Stimulated activated CD4-positive, alpha-beta T cell treated with anti-CD3 and anti-CD28 coated beads, TNF-alpha, amount 100 ng/mL, for 1 hour (primary cell): ENCODE results near the gene SEMA4C.
"Not testable (repeated sequence)": the region's sequence is repeated elsewhere in the genome, so short reads cannot be mapped to it uniquely, and the experiment has no call there.

Experiments used
- DNase-seq, 3 donors: peaks; one replicate each; pipeline ENCODE4 v3.0.0-alpha.2; 2020; ENCODE audit warnings: low read depth in 3 of 3, low spot score in 1 of 3

Gene SEMA4C

DNA sequence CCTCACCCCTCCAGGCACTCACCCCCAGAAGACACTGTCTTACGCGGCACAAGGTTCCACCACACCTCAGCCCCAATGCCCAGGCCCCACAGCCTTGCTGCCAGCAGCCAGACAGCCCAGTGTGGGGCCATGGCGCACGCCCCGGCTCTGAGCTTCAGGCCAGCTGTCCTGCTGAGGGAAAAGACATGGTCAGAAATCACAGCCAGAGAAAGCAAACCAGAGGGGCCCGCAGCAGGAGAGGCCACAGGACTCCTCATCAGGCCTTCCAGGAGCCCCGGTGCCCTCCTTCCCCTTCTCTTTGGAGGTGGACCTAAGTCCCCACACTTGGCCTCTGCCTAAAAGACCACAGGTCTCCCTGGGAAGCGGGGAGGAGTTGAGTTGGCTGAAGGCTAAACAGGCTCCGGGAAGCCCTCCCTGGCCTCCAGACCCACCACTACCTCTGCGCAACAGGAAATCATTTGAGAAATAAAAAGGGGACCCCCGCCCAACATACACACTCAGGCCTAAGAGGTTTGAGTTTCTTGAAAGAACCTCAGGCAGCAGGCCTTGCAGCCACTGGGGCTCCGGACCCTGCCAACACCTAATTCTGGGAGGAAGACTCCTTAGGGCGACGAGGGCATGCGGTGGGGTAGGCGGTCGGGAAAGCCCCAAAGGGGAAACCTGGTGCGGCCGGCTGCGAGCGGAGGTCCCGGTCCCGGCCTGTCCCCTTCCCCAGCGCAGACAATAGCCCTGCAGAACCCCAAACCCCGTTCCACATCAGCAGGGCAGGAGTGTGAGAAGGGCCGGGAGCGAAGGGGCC lies 1.9 kb downstream of the SEMA4C start:
- peak in 1 of 3 donors; percentile 21 for DNase-seq

DNA sequence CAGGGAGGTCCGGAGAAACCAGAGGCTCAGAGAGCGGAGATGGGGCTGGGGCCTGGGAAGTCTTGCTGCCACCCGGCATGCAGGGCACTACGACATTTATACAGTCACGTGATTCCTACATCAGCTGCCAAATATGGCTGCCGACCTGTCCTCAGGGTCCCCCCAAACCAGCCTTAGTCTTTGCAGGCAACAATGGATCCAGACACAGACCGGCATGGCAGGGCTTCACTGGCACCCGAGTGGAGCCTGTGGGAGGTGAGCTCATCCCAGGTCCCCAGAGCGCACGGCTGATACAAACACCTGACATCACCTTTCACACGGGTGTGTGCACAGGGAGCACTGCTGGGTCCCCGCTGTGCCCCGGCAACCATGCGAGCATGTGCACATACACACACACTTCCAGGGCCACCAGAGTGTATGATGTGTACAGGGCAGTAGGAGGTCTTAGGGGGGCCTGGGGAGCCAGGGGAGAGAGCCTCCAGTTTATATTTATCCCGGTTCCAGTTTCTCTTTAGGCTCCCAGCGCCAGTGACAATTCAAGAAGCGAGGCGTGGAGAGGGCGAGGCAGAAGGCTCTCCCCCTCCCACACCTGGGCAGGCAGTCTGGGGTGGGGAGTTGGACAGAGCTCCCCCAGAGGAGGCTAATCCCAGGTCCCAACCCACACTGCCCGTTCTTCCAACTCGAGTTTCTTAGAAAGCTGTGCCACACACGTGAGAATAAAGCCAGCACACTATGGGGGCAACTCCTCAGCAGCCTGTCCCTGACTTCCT lies 2.7 kb downstream of the SEMA4C start:
- DNase-seq = no peak

DNA sequence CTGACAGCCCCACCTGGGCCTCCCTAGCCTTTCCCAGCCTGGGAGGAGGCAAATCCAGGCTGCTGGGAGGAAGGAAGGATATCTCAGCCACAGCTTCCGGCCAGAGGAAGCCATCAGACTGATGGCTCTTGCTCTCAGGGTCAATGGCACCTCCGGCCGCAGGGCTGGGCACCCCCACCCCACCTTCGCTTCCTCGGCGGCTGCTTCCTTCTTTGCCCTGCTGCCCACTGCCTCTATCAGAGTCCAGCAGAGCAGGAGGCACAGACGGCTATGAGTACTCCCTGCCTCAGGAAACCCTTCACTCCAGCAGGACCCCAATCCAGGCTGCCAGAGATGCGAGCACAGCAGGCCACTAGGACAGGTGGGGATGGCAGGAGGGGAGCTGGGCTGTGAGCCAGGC lies 3.3 kb downstream of the SEMA4C start:
- DNase-seq = no peak

DNA sequence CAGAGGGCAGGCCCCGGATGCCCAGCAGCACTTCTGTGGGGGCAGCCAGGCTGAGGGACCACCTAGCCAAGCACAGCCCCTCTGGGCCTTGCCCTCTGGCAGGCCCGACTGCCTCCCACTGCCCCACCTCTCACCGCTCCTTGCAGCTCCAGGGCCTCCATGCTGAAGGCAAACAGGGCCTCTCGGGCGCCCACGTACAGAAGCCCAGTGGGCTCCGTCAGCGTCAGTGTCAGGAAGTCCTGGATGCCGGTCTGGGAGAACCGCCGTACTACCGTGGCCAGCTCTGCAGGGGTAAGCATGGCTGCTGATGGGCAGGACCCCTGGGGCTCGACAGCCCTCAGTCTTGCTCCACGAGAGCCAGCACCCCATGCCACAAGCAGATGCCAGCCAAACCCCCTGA lies 3.7 kb downstream of the SEMA4C start:
- DNase-seq = no peak

DNA sequence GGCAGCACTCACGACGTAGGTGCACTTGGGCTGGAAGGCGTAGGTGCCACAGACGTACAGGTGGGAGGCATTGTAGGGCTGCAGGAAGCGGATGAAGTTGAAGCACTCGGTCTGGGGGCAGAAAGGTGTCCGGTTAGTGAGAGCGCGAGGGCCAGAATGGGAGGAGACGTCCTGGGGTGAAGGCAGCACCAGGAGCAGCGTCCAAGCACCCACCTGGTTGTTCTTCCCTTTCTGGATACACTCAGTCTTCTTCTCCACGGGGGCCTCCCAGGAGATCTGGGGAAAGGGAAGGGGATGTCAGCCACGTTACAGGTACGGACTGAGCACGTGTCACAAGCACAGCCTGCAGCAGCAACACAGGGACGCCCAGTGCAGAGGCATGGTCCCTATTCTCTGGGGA lies 4.2 kb downstream of the SEMA4C start:
- no peak for DNase-seq

DNA sequence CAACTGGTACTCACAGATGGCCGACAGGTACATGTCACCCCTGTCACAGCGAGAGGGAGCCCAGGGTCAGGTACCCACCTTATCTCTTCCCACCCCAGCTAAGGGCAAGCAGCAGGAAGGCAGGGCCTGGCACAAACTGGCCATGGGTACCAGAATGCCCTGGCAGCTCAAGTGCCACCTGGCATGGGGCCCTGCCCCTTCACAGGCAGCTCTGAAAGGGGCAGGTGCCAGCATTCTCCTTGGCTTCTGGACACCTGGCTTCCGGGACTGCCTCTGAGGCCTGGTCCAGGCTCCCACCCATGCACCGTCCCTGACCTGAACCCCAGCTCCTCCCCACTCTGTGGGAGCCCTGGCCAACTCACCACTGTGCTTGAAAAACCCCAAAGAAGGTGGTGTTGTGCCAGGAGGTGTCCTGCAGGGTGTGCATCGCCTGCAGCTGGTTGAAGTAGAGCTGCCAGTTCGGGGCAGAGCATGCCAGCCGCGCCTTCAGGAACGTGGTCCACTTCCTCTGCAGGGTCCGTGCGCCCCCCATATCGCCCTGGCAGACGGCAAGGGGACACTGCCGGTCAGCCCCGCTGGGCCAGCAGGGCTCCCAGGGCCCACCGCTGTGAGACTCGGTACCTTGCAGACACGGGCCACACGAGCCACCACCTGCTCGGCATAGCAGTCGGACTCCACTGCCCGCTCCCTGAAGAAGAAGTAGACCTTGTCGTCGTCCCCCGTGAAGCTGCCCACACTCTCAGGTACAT lies 5.4 kb downstream of the SEMA4C start:
- no peak for DNase-seq

DNA sequence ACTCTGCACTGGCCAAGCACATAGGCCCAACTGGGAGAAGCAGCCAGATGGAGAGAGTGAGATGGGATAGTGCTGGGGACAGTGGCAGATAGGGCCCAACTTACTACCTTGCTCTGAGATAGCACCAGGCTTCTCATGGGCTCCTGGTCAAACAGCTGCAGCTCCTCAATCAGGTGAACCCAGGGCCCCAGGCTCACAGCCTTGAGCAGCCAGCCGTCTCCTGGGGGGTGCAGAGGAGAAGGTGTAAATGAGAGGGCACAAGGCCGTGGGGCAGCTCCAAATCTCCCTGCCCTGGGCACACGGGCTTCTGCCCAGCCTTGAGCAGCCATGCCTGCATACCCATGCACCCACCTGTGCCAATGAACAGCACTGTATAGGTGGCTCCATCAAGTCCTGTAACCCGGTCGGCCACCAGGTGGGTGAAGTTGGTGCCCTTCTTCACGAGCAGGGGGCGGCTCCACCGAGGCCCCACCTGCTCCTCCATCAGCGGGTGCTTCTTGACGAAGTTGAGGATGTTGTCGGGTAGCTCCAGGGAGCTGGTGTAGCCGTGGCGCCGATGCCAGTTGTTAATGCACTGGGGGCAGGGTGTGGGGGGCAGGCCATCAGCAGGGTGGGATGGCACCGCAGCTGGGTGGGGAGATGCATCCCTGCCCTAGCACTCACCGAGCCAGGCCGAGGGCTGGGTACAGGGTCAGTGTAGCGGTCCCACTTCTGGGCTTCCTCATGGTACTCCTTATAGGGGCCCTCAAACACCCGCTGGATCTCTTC lies 6.1 kb downstream of the SEMA4C start:
- DNase-seq = no peak

DNA sequence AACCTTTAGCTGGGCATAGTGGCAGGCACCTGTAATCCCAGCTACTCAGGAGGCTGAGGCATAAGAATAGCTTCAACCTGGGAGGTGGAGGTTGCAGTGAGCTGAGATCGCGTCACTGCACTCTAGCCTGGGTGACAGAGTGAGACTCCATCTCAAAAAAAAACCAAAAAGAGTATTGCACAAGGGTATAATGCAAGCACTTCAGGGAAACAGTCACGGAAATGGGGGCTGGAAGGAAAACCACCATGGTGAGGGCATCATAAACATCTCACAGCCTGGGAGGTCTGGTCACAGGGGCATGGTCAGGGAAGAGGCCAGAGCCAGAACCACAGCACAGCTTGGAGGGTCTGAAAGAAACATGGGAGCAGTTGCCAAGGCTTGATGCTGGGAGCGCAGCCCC lies 6.8 kb downstream of the SEMA4C start:
- not testable (repeated sequence) for DNase-seq

DNA sequence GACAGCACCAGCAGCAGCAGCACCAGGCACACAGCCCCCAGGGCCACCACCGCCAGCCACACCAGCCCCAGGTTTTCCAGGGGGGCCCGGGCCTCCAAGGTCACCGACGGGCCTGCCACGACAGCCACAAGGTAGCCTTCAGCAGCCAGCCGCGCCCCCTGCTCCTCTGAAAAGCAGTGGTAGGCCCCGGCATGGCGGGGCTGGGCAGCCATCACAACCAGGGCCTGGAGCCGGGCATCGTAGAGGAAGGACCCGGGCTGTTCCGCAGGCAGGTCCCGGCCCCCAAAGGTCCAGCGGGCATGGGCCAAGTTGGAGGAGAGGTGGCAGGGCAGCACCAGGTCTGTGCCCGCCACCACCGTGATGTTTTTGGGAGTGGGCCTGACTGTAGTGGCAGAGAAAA lies 8.8 kb downstream of the SEMA4C start:
- no peak for DNase-seq

DNA sequence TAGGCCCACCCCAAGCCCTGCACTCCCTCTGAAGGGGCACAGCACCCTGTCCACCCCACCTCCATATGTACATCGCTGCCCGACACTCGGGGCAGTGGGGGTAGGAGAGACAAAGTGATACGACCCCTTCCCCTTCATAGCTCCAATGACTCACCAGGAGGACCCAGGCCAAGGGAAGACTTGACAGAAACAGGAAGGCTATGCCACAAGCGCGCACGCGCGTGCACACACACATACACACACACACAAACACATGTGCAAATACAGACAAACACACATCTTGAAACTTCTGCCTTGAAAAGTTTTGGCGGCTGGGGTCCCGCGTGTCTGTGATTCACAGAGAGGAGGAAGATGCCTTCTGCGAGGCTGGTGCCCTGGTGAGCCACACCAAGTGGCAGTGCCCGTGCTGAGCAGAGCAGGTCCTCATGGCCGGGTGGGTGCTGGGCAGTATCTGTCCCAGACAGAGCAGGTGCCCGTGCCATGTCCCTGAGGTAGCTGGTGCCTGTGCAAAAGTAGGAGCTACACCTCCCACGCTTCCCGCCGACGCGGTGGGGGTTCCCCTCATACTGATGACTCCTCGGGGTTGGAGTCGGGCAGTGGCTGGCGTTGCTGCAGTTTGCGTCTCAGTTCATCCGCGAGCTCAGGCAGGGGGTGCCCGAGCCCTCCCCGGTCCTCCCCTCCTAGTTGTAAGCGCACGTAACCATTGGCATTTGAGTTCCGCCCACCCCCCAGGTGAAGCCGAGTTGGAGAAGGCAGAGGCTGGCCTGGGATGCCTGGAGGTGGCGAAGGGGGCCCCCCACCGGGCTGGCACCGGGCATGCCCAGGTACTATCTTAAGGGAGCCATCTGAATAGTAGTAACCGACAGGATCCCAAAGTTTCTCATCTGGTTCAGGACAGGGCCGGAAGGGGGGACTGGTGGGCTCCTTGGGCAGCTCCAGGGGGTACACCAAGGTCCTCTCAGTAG lies 9.5 kb downstream of the SEMA4C start:
- DNase-seq = peak in 1 of 3 donors; percentile 35

DNA sequence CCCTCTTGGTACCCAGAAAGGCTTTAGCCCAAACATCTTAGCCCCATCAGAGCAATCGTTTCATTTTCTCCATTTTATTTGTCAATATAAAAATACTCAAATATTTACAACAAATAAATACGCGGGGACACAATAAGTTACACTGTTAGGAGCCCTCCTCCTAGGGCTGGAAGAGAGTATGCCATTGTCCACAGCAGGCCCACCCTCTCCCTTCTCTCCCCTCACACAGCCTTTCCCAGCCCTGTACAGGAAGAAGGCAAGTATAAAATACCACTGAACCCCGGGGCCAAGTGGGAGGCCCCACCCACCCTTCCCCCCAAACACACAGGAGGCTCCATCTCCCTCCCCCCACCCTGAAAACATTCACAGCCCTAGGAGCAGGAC lies 10.2 kb downstream of the SEMA4C start:
- no peak for DNase-seq

DNA sequence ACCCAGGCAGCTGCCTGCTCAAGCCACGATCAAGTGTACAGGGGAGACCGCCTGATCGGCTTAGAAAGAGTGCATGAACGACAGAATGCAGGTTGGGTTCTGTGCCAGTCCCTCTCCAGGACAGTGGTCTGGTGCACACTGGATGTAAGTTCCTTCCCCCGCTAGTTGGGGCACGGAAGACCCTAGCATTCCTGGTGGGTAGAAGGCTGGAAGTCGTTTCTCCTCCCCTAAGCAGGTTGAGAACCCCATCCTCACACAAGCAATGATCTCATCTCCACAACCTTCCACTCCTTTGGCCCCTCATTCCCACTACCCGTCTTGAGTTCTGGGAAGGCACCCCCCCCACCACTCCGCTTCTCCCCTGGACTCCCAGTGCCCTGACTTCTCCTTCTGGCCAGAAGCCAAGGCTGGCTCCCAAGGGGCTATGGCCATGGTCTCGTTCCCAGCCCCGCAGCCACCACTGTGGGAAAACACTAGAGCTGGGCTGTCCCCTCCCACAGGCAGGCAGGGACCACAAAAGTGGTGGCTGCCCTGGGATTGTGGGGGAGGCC lies 10.7 kb downstream of the SEMA4C start:
- DNase-seq = no peak

DNA sequence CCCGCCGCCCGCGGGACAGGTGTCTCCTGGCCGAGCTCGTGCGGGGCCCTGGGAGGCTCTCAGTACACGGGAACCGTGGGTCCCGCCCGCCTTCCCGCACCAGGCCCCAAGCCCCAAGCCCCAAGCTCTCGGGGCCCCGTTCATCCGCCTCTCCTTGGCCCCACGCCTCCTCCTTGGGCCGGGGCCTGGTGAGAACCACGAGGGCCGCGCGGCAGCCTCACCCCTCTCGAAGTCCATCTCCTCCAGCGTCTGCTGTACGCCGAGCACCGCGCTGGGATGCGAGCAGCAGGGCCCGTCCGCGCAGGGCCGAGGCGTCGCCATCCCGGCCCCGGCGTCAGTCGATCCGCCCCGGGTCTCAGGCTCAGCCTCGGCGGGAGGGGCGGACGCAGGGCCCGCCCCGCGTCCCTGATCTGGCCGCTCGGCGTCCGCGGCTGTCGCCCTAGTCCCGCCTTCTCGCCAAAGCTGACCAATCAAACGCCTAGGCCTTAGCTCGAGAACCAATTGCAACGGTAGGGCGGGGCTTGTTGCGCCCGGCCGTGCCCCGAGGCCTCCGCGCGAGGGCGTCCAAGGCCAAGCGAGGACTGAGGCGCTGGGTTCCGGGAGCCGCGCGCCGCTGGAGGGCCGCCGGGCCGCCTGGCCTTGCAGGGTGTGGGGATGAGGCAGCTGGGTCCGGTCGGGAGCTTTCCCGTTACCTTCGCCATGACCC lies 12.1 kb downstream of the SEMA4C start, which contains the start of gene ANKRD39:
Gene ANKRD39, minus strand, starts transcription at position 350 of the 706 bp plus-strand sequence. Its CDS starts 29 bp downstream, at position 321.
- peak; percentile 95 for DNase-seq

DNA sequence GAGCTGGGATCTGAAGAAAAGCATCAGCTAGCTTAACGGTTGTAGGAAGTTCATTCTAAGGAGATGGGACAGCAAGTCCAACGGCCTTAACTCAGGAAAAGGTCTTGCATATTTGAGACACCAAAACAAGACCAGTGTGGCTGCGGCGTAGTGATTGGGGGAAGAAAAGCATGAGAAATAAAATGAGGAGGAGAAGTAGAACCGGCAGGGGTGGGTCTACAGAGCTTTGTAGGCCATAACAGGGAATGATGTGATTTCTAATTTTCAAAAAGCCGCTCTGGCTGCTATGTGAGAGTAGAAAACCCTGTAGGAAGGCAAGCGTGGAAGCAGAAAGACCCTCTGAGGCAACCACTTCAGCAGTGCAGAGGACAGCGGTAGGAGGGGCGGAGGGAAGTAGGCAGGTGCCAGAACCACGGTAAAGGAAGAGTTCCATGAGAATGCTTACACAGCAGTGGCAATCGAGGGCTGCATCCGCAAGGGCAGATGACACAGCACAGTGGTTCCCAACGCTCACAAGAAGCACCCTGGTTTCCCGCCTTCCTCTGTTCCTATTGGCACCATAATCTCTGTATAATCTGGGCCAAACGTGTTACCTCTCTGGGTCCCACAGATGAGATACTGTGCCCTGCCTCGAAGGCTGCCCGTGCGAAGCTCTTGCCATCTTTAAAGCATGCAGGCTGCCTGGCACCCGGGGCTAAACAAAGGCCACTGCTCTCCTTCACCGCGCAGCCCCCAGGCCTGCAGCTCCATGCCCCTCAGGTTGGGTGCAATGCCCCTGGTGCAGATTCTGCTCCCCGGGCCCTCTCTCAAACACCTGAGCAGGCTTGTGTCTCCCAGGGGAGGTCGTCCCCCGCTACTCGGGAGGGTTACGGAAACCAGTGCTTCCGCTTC lies 12.9 kb downstream of the SEMA4C start:
- no peak for DNase-seq

DNA sequence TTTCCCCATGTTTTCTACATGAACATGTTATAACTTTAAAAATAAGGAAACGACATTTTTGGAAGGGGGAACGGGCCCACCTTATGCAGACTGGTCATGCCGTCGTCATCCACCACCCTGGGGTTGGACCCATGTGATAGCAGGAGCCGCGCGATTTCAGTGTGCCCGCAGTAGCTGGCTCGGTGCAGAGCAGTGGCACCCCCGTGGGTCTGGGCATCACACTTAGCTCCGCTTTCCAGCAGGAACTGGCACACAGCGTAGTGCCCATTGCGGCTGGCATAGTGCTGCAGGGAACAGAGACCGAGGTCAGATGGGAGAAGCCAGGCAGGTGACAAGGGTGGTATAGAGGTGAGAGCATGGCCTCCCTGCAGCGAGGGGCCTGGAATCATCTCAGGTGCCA lies 16.6 kb downstream of the SEMA4C start:
- no peak for DNase-seq

DNA sequence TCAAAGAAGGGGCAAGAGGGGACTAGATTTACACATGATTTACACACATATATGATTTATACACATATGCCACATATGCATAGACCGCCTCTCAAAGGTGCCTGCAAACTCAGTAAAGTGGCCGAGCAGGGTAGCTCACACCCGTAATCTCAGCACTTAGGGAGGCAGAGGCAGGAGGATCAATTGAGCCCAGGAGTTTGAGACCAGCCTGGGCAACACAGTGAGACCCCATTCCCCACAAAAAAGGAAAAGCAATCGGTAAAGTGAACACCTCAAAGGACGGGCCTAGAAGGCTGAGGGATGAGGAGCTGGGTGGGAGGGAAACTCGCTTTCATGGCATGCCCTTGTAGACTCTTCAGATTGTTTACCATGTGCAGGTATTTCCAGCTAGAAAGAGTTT lies 17.2 kb downstream of the SEMA4C start:
- DNase-seq = no peak

DNA sequence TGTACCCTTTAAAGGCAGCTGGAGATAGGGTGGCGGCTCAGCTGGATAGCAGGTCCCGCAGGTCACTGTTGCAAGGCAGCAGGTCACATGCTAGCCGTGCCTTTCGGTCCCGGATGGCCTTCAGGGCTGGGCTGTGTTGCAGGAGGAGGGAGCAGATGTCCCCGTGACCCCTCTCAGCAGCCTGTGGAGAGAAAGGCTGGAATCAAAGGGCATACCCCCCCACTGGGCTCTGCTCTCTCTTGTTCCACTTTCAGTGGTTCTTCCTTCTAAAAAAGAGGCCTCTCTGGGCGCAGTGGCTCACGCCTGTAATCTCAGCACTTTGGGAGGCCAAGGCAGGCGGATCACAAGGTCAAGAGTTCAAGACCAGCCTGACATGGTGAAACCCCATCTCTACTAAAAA lies 21.6 kb downstream of the SEMA4C start:
- DNase-seq = no peak

DNA sequence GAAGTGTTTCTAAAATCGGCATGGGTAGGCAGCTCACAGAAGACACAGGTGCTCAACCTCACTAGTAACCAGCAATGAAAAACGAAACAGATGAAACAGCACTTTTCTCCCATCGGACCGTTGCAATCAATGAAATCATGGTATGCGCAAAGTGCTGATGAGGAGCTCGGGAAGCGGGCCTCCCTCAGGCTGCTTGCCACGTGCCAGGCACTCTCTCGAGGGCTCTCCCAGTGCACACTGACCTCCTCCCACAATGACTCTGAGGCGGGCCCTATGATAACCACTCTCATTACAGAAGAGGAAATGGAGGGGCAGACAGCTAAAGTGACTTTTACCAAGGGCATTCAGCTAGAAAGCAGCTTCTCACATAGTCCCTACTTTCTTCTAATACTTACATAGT lies 22.3 kb downstream of the SEMA4C start:
- no peak for DNase-seq
